Left lobe of liver (tissue), 2 donors: Measurements from ENCODE around the gene CEP20. TPM values are rescaled to one million over a fixed set of nuclear protein-coding genes. Genes with fewer than 3 reads are reported as not detected.

Source experiments
- ATAC-seq: fragments of 200-7000 bp; cut with Tn5 transposase; one replicate; pipeline ENCODE4 v1.9.1; 2020; ENCODE audit warnings: mild to moderate bottlenecking, moderate library complexity
- DNase-seq: peaks from one replicate; pipeline ENCODE4 v3.0.0-alpha.2; 2020; ENCODE audit warnings: low spot score
- total RNA-seq: library from RNA; stranded (reverse); gene quantifications from one replicate; pipeline ENCODE4 v1.2.1, GENCODE V29; 2021
- donor health status: DM: no; HTN: no; CAD: no; lungs with moderate emphysema.
- donor health status: DM: no; HTN: yes; CAD: no.

The CEP20 gene
- total RNA-seq, 1 donor from 2014 or later, result 12.2 TPM

- ATAC-seq, result no peak
- DNase-seq, result no peak
Measured at GRCh38 chr16:15835136-15835878, 53.1 kb downstream of the CEP20 start.

GRCh38 chr16:15834502-15834901, 53.9 kb downstream of the CEP20 start:
- DNase-seq (no peak), ATAC-seq (no peak)

- DNase-seq (no peak), ATAC-seq (no peak)
Measured at GRCh38 chr16:15833541-15833940, 54.9 kb downstream of the CEP20 start.

- ATAC-seq, result no peak
- no peak for DNase-seq
Measured at GRCh38 chr16:15832241-15832640, 56.2 kb downstream of the CEP20 start.

GRCh38 chr16:15830832-15831451, 57.5 kb downstream of the CEP20 start:
- DNase-seq, result no peak
- no peak for ATAC-seq

- ATAC-seq (peak; percentile 38), DNase-seq (no peak)
Measured at GRCh38 chr16:15829460-15829859, 58.9 kb downstream of the CEP20 start.

GRCh38 chr16:15827709-15828343, 60.6 kb downstream of the CEP20 start:
- DNase-seq (no peak), ATAC-seq (no peak)

- DNase-seq (no peak), ATAC-seq (no peak)
Measured at GRCh38 chr16:15827299-15827698, 61.1 kb downstream of the CEP20 start.

- no peak for DNase-seq
- no peak for ATAC-seq
Measured at GRCh38 chr16:15825750-15826305, 62.6 kb downstream of the CEP20 start.

GRCh38 chr16:15822957-15823356, 65.4 kb downstream of the CEP20 start:
- DNase-seq (no peak), ATAC-seq (peak; percentile 27)

- no peak for ATAC-seq
- DNase-seq, result no peak
Measured at GRCh38 chr16:15820837-15821236, 67.6 kb downstream of the CEP20 start.

- DNase-seq (no peak), ATAC-seq (no peak)
Measured at GRCh38 chr16:15819046-15819445, 69.4 kb downstream of the CEP20 start.

- ATAC-seq, result no peak
- DNase-seq, result no peak
Measured at GRCh38 chr16:15817446-15817845, 71.0 kb downstream of the CEP20 start.

GRCh38 chr16:15816228-15816627, 72.2 kb downstream of the CEP20 start:
- DNase-seq, result no peak
- ATAC-seq, result no peak

Other genes with a start within 250 kb of the CEP20 start
- 31.8 TPM for gene MARF1, start 245.4 kb downstream of the CEP20 start, total RNA-seq
- 3.4 TPM for gene NDE1, start 238.4 kb downstream of the CEP20 start, total RNA-seq
- gene MYH11, start 31.6 kb downstream of the CEP20 start, total RNA-seq, result 2.7 TPM
- 2.5 TPM for gene ABCC1, start 61.0 kb upstream of the CEP20 start, total RNA-seq